Measurements from ENCODE around the gene HMCN1.

The HMCN1 gene

GRCh38 chr1:185727726-185728125 lies 6.5 kb upstream of the HMCN1 start:
- no peak for TF ChIP-seq CTCF (IDR thresholded peaks at IDR 0.05)

- no peak for TF ChIP-seq CTCF (IDR thresholded peaks at IDR 0.05)
Measured at GRCh38 chr1:185731446-185731845, 2.7 kb upstream of the HMCN1 start.

GRCh38 chr1:185732951-185733350 lies 1.2 kb upstream of the HMCN1 start:
- no peak for TF ChIP-seq CTCF (IDR thresholded peaks at IDR 0.05)

GRCh38 chr1:185734929-185735700 lies 924 bp downstream of the HMCN1 start:
- TF ChIP-seq CTCF (IDR thresholded peaks at IDR 0.05) = no peak

- no peak for TF ChIP-seq CTCF (IDR thresholded peaks at IDR 0.05)
Measured at GRCh38 chr1:185735701-185736064, 1.5 kb downstream of the HMCN1 start.

GRCh38 chr1:185739967-185740366 lies 5.8 kb downstream of the HMCN1 start:
- no peak for TF ChIP-seq CTCF (IDR thresholded peaks at IDR 0.05)

- TF ChIP-seq CTCF (IDR thresholded peaks at IDR 0.05) = no peak
Measured at GRCh38 chr1:185741551-185741950, 7.4 kb downstream of the HMCN1 start.

- TF ChIP-seq CTCF (IDR thresholded peaks at IDR 0.05) = no peak
Measured at GRCh38 chr1:185742403-185742802, 8.2 kb downstream of the HMCN1 start.
